ENCODE data around the gene MSLN.

DNA sequence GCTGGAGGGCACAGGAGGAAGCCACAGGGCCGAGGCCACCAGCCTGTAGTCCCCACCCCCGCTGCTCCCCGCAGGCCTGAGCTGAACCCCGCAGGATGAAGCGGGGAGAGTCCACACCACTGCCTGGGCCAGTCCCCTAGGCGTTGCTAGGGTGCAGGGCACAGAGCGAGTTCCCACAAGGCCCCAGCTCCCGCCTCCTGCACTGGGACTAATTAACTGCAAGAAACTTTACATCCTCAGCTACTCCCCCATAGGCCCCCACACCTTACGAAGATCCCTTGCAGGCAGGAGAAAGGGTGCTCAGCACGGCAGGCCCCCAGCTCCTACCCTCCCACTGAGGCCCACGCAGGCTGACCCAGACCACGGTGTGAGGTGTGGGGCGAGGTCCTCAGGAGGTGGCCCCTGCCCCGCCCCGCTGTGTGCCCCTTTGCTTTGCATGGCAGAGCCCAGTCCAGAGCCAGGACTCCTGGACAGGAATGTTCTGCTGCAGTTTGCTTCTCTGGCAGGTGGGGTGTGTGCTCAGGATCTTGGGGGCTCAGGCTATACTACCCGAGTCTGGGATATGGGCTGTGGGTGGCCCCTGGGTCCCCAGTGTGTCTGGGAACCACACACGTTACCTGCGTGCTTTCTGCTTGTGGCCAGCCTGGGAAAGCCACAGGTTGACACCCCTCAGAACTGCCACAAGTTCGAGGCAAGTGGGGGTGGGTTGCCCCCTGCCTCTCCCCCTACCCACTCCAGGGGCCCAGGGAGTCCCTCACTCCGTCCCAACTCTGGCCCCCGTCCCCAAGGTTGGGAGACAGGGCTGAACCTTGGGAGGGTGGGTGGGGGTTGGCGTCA, 38.8 kb downstream of the MSLN start:
- TF ChIP-seq PHF8 (CRISPR knock-in tag; IDR thresholded peaks at IDR 0.05) = no peak
- TF ChIP-seq, protein P1, sequence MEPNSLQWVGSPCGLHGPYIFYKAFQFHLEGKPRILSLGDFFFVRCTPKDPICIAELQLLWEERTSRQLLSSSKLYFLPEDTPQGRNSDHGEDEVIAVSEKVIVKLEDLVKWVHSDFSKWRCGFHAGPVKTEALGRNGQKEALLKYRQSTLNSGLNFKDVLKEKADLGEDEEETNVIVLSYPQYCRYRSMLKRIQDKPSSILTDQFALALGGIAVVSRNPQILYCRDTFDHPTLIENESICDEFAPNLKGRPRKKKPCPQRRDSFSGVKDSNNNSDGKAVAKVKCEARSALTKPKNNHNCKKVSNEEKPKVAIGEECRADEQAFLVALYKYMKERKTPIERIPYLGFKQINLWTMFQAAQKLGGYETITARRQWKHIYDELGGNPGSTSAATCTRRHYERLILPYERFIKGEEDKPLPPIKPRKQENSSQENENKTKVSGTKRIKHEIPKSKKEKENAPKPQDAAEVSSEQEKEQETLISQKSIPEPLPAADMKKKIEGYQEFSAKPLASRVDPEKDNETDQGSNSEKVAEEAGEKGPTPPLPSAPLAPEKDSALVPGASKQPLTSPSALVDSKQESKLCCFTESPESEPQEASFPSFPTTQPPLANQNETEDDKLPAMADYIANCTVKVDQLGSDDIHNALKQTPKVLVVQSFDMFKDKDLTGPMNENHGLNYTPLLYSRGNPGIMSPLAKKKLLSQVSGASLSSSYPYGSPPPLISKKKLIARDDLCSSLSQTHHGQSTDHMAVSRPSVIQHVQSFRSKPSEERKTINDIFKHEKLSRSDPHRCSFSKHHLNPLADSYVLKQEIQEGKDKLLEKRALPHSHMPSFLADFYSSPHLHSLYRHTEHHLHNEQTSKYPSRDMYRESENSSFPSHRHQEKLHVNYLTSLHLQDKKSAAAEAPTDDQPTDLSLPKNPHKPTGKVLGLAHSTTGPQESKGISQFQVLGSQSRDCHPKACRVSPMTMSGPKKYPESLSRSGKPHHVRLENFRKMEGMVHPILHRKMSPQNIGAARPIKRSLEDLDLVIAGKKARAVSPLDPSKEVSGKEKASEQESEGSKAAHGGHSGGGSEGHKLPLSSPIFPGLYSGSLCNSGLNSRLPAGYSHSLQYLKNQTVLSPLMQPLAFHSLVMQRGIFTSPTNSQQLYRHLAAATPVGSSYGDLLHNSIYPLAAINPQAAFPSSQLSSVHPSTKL (CRISPR knock-in tag; IDR thresholded peaks at IDR 0.05) = no peak

Data from HepG2 (cell line).